Endothelial cell of umbilical vein (primary cell): Measurements from ENCODE around the gene KDM4C. TPM values are rescaled to one million over a fixed set of nuclear protein-coding genes. Genes with fewer than 3 reads are reported as not detected.

ENCODE experiments used
- BruUV-seq: library from RNA; stranded (reverse); fragments of 400-500 nt; replicated peaks from 2 replicates; lab custom pipeline; 2021; lab: Mats Ljungman, UMichigan
- CTCF ChIA-PET: fragments of 300-600, 350-600 bp; sonication (Branson Sonifier 250); formaldehyde crosslinking; loops from one replicate; lab custom pipeline; 2021; ENCODE audit warnings: antibody characterized with exemption, inconsistent platforms; lab: Charles Lee
- POLR2A ChIA-PET: fragments of 300-600, 350-600 bp; sonication (Branson Sonifier 250); formaldehyde crosslinking; loops from one replicate; lab custom pipeline; 2021; ENCODE audit warnings: antibody characterized with exemption, inconsistent platforms; lab: Charles Lee
- DNase-seq: peaks from one replicate; pipeline ENCODE4 v3.0.0-alpha.2; 2011; ENCODE audit warnings: low read depth, low spot score
- FAIRE-seq: peaks from 2 replicates; lab custom pipeline; 2011; peaks lifted over from hg19 to GRCh38; lab: Jason Lieb, UNC
- H2AFZ ChIP-seq: 2 replicates; pipeline ENCODE4 v1.6.0; 2012; ENCODE audit warnings: low read depth, low read length, control low read depth, inconsistent platforms
- H3K27ac ChIP-seq: 2 replicates; pipeline ENCODE4 v1.5.1; 2011; ENCODE audit warnings: low read depth, mild to moderate bottlenecking, control low read depth, low read length, moderate library complexity; ENCODE audit not compliant: insufficient read depth
- H3K27me3 ChIP-seq, 2 experiments: 2 replicates each; pipeline versions ENCODE4 v1.6.0 to v1.6.1; 2011; ENCODE audit warnings: low read length in 2 of 2, mixed read lengths in 1 of 2; ENCODE audit not compliant: control insufficient read depth in 2 of 2, insufficient read depth in 2 of 2
- H3K36me3 ChIP-seq, 2 experiments: 2 replicates in 1 of 2; 3 replicates in 1 of 2; pipeline ENCODE4 v1.5.1; 2011; ENCODE audit warnings: low read length in 2 of 2, mild to moderate bottlenecking in 1 of 2, moderate library complexity in 1 of 2; ENCODE audit not compliant: control insufficient read depth in 2 of 2, insufficient read depth in 2 of 2; ENCODE audit errors: extremely low read depth in 1 of 2
- H3K4me1 ChIP-seq: 3 replicates; pipeline ENCODE4 v1.5.1; 2011; ENCODE audit warnings: mild to moderate bottlenecking, low read length; ENCODE audit not compliant: control insufficient read depth, insufficient read depth; ENCODE audit errors: extremely low read depth
- H3K4me2 ChIP-seq: 2 replicates; pipeline ENCODE4 v1.6.1; 2011; ENCODE audit warnings: low read length, control low read depth, mixed read lengths; ENCODE audit not compliant: insufficient read depth
- H3K4me3 ChIP-seq, 3 experiments: fragments of 200-600 bp in 1 of 3; sonication (generic), shearing (Covaris generic) in 1 of 3; replicated peaks in 1 of 3; 2 replicates each; pipeline ENCODE4 v1.5.1; 2011 to 2016; ENCODE audit warnings: control low read depth in 3 of 3, low read length in 3 of 3, mild to moderate bottlenecking in 2 of 3, inconsistent platforms in 1 of 3, low read depth in 1 of 3, moderate library complexity in 1 of 3; ENCODE audit not compliant: insufficient read depth in 1 of 3
- H3K79me2 ChIP-seq: 2 replicates; pipeline ENCODE4 v1.6.0; 2012; ENCODE audit warnings: low read length, inconsistent platforms; ENCODE audit not compliant: control insufficient read depth, insufficient read depth
- H3K9ac ChIP-seq: replicated peaks from 2 replicates; pipeline ENCODE3; 2011; ENCODE audit warnings: low read length, control low read depth; ENCODE audit not compliant: insufficient read depth; ENCODE audit errors: extremely low read depth
- H3K9me1 ChIP-seq: replicated peaks from 3 replicates; pipeline ENCODE4 v1.6.0; 2011; ENCODE audit warnings: mild to moderate bottlenecking, low read length; ENCODE audit not compliant: control insufficient read depth, insufficient read depth; ENCODE audit errors: extremely low read depth
- H3K9me3 ChIP-seq: replicated peaks from 2 replicates; pipeline ENCODE4 v1.5.1; 2012; ENCODE audit warnings: low read length, inconsistent platforms; ENCODE audit not compliant: control insufficient read depth, insufficient read depth
- H4K20me1 ChIP-seq: replicated peaks from 2 replicates; pipeline ENCODE3; 2011; ENCODE audit warnings: mild to moderate bottlenecking, low read length; ENCODE audit not compliant: control insufficient read depth, insufficient read depth; ENCODE audit errors: extremely low read depth
- EZH2 ChIP-seq: IDR thresholded peaks from 2 replicates; pipeline ENCODE4 v1.6.1; 2012; ENCODE audit warnings: borderline replicate concordance, low read depth, mild to moderate bottlenecking, moderate library complexity, low read length, inconsistent platforms; ENCODE audit not compliant: severe bottlenecking
- FOS ChIP-seq: IDR thresholded peaks from 2 replicates; pipeline ENCODE4 v1.6.1; 2011; ENCODE audit warnings: mild to moderate bottlenecking, low read length, moderate library complexity, borderline replicate concordance; ENCODE audit not compliant: insufficient read depth
- GATA2 ChIP-seq: IDR thresholded peaks from 2 replicates; pipeline ENCODE4 v1.7.0; 2011; ENCODE audit warnings: low read depth, mild to moderate bottlenecking, moderate library complexity, mixed read lengths, low read length; ENCODE audit not compliant: insufficient read length, insufficient read depth
- JUN ChIP-seq: IDR thresholded peaks from 2 replicates; pipeline ENCODE4 v1.6.1; 2011; ENCODE audit warnings: borderline replicate concordance, low read depth; ENCODE audit not compliant: insufficient read length, insufficient read depth
- MYC ChIP-seq: IDR thresholded peaks from one replicate; pipeline ENCODE4 v1.6.1; 2011; ENCODE audit warnings: mild to moderate bottlenecking, low read depth, low read length
- POLR2A ChIP-seq: IDR thresholded peaks from 2 replicates; pipeline ENCODE4 v1.6.1; 2012; ENCODE audit warnings: low read depth, mild to moderate bottlenecking, control low read depth, low read length
- POLR2AphosphoS5 ChIP-seq: IDR thresholded peaks from 2 replicates; pipeline ENCODE4 v1.6.1; 2012; ENCODE audit warnings: low read depth, mild to moderate bottlenecking, control low read depth, low read length, moderate library complexity; ENCODE audit not compliant: insufficient read depth
- dilution Hi-C: fragments of 300-500 bp; cut with MboI; formaldehyde crosslinking; loops from one replicate; pipeline ENCODE4 v1.15.0; 2019; ENCODE audit warnings: low sequenced_read_pairs; ENCODE audit not compliant: extremely low pct_ligation_motif_present
- intact Hi-C: fragments of 100-400 bp; cut with micrococcal nuclease; formaldehyde crosslinking; loops from one replicate; pipeline ENCODE4 v1.10.0; 2022
- polyA plus RNA-seq, 4 experiments: library from polyadenylated mRNA; depleted of rRNA in 3 of 4; stranded (reverse) in 3 of 4; unstranded in 1 of 4; fragments of >200 nt; gene quantifications; 2 replicates each; pipeline versions ENCODE4 v1.2.1 to v1.2.3, GENCODE V29; 2011 to 2012; ENCODE audit warnings: missing spikeins in 1 of 4
- total RNA-seq: library from RNA; stranded (reverse); gene quantifications from 2 replicates; pipeline ENCODE4 v1.2.3, GENCODE V29; 2021
- TF ChIP-seq, protein P1 (sequence below): IDR thresholded peaks from 2 replicates; pipeline ENCODE4 v1.6.1; 2011; ENCODE audit not compliant: insufficient read depth, insufficient read length
- TF ChIP-seq, protein P2 (sequence below), 2 donors: IDR thresholded peaks; 1 replicate in 1 of 2; 2 replicates in 1 of 2; pipeline ENCODE4 v1.5.1; 2011; ENCODE audit warnings: low read length in 2 of 2, mild to moderate bottlenecking in 2 of 2, moderate library complexity in 2 of 2, control low read depth in 1 of 2, inconsistent platforms in 1 of 2, low read depth in 1 of 2; ENCODE audit not compliant: insufficient read depth in 1 of 2; ENCODE audit errors: extremely low read depth in 1 of 2

Gene KDM4C
- total and polyA plus RNA-seq, 2 donors (not counting 3 experiments of a cell fraction or from before 2014, with no cell fraction given): 5.4 to 15.0 TPM

DNA sequence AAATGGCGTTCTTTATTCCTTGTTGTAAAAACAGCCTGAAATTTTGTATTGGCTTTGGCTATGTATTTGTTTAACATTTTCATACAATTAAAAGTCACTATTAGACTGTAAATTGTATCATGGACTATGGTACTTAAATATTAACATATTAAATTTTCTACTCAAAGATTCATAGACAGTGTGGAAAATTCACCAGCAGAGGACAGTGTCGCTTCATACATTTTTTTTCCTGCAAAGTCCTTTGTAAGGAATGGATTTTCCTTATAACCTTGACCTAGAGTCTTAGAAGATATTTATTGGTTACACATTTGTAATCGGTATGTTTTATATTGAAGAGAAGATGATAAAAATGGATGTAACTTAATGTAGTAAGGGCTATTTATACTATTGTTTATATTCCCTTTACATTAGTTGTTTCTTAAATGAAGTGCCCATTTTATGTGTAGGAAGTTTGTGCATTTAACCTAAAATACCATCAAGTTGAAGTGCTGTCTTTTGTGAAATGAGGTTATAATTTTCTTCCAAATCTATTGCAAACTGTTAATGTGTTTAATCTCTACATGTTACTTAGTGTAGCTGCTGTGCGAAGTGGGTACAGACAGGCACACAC lies 150.1 kb downstream of the KDM4C start:
- no peak overlapping the region for H3K27ac ChIP-seq
- FAIRE-seq: peak; percentile 12

DNA sequence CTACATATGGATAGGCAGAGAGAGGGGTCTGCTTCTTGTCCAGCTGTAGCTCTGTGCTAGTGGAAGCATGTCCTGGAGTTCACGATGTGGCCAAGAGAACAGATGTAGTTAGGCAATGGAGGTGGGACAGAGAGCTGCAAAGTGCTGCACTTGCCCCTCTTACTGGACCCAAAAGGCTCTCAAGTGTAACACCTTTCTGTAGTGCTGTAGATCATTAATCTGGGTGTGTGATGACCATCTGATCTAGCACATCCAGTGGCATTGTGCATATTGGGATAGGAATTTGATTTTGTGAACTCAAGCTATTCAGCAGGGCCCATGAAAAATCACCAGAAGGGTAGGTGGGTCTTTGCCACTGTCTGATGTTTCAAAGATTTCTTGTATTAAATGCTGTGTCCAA lies 151.4 kb downstream of the KDM4C start:
- Histone ChIP-seq H2AFZ (no peak overlapping the region), H4K20me1 (no peaks in the 10 kb centered on the region), H3K27ac (no peak overlapping the region), H3K9me1 (no peaks in the 10 kb centered on the region), H3K9me3 (no peaks in the 10 kb centered on the region), H3K4me2 (no peak overlapping the region), H3K36me3 (no peaks in the 10 kb centered on the region), H3K27me3 (no peaks in the 10 kb centered on the region), H3K79me2 (no peaks in the 10 kb centered on the region), H3K4me3 (no peak overlapping the region), H3K4me1 (no peaks in the 10 kb centered on the region), H3K9ac (no peak overlapping the region)
- FAIRE-seq: no peak
- intact Hi-C loops: no loop called here
- dilution Hi-C loops: no loop called here
- TF ChIP-seq EZH2: no peak
- no peak for TF ChIP-seq POLR2AphosphoS5
- no peak for TF ChIP-seq GATA2
- TF ChIP-seq POLR2A: no peak
- TF ChIP-seq, protein P1, sequence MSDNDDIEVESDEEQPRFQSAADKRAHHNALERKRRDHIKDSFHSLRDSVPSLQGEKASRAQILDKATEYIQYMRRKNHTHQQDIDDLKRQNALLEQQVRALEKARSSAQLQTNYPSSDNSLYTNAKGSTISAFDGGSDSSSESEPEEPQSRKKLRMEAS: no peak
- TF ChIP-seq, protein P2, sequence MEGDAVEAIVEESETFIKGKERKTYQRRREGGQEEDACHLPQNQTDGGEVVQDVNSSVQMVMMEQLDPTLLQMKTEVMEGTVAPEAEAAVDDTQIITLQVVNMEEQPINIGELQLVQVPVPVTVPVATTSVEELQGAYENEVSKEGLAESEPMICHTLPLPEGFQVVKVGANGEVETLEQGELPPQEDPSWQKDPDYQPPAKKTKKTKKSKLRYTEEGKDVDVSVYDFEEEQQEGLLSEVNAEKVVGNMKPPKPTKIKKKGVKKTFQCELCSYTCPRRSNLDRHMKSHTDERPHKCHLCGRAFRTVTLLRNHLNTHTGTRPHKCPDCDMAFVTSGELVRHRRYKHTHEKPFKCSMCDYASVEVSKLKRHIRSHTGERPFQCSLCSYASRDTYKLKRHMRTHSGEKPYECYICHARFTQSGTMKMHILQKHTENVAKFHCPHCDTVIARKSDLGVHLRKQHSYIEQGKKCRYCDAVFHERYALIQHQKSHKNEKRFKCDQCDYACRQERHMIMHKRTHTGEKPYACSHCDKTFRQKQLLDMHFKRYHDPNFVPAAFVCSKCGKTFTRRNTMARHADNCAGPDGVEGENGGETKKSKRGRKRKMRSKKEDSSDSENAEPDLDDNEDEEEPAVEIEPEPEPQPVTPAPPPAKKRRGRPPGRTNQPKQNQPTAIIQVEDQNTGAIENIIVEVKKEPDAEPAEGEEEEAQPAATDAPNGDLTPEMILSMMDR (IDR thresholded peaks at IDR 0.05; ENCODE audit: extremely low read depth in 1 of 2, insufficient read depth in 1 of 2, low read depth in 1 of 2, low read length in 2 of 2): no peak
- no peak for TF ChIP-seq MYC
- no peak for TF ChIP-seq JUN
- no peak for TF ChIP-seq FOS
- POLR2A ChIA-PET: no interaction called here
- DNase-seq: no peak
- CTCF ChIA-PET: interaction anchor here (0.9 to 2.3 kb wide), 16 partner anchors 12 to 1987 kb away, joined by 3 to 28 read pairs (median 4); no protein-coding TSS in a partner anchor
- no TSS peak for BruUV-seq

More for the DNA sequence above, 150.1 kb downstream of the KDM4C start:
- POLR2A ChIA-PET: no interaction called here
- Histone ChIP-seq H3K36me3 (no peaks in the 10 kb centered on the region), H3K79me2 (no peaks in the 10 kb centered on the region), H4K20me1 (no peaks in the 10 kb centered on the region), H3K4me2 (no peak overlapping the region), H3K27me3 (no peaks in the 10 kb centered on the region), H3K9me1 (no peaks in the 10 kb centered on the region), H3K9ac (no peak overlapping the region), H3K4me1 (peaks cover 2% of the 10 kb centered on the region), H3K9me3 (no peaks in the 10 kb centered on the region), H3K4me3 (no peak overlapping the region), H2AFZ (no peak overlapping the region)
- intact Hi-C loops: loop anchor here (1.0 kb wide), 2 partner anchors 144 to 628 kb away; no protein-coding TSS in a partner anchor
- CTCF ChIA-PET: interaction anchor here (1.0 to 2.3 kb wide), 8 partner anchors 24 to 626 kb away, joined by 3 to 28 read pairs (median 8); no protein-coding TSS in a partner anchor
- peak; percentile 64 for DNase-seq
- no peak for TF ChIP-seq EZH2
- TF ChIP-seq, protein P2 (IDR thresholded peaks at IDR 0.05; ENCODE audit: extremely low read depth in 1 of 2, insufficient read depth in 1 of 2, low read depth in 1 of 2, low read length in 2 of 2): peak; percentile 41 to 52
- no TSS peak for BruUV-seq
- dilution Hi-C loops: no loop called here
